ENCODE measurements around the gene CHD2. TPM values are rescaled to one million over a fixed set of nuclear protein-coding genes. Genes with fewer than 3 reads are reported as not detected.
A peak's percentile ranks its signal among the peaks of the same experiment; 100 is the strongest.

Gene CHD2
- total and polyA plus RNA-seq, 3 experiments from 2014 or later = 80.3 to 109 (median 99.0) TPM

DNA sequence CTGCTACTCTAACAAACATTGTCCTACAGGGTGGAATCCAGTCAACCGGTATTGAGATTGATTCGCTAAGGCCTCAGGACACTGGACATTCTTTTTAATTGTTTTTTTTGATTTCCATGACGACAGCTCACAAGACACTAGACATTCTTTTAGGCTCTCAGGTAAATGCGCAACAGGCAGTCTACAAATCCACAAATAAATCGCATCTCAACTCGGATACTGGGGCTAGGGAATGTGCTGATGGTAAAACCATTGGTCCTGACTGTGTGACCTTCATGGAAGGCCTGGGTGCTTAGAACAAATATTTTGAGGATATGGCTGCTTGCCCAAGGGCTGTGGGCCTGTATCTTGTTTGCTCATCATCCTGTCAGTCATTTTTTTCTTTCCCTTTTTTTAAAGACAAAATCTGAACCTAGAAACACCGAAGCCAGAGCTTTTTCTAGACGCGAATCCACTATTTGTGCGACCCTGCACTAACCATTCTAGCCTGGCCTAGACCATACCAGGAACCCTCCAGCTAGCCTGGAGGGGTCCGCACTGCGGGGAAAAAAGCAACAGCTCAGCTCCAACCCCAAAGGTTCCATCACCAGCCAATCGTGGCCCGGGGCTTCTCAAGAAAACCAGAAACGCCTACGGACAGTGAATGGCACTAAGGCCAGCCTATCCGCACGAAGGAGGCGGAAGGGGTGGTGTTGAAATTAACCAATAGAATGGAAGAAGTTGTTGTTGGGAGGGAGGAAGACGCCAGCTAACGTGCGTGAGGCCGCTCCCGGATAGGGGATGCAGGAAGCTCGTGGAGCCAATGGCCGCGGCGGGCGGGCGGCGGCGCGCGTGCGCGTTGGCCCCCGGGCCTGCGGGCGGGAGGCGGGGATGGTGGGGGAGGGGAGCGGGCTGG is 18.1 kb upstream of the CHD2 start:
- CTCF ChIA-PET = interaction anchor here (0.6 to 9.0 kb wide), 18 partner anchors 12 to 72 kb away, joined by 3 to 113 read pairs (median 7); partner anchors contain the start of gene CHD2
- Mint-ChIP-seq H3K27me3 (peaks cover 0 to 7% of the 10 kb centered on the region in 2 donors), H3K9me3 (peaks cover 0 to 4% (median 0%) of the 10 kb centered on the region in 5 donors), H3K4me3 (peak overlapping the region; percentile 88 to 91 (median 89)), H3K4me1 (peaks cover 58 to 70% (median 62%) of the 10 kb centered on the region in 3 donors), H3K36me3 (peaks cover 20 to 34% (median 22%) of the 10 kb centered on the region in 3 donors), H3K27ac (peak overlapping the region; percentile 94 to 98 (median 98))
- POLR2A ChIA-PET = interaction anchor here (0.7 to 10.6 kb wide), 22 partner anchors 11 to 84 kb away, joined by 3 to 455 read pairs (median 6); partner anchors contain the start of gene CHD2
- peak; percentile 95 to 99 (median 98) for DNase-seq
- H3K9me3 ChIP-seq (ENCODE audit: low read length) = no peaks in the 10 kb centered on the region
- no peaks in the 10 kb centered on the region for H3K27me3 ChIP-seq (ENCODE audit: insufficient read depth, low read length, poor library complexity, severe bottlenecking)
- peak overlapping the region; percentile 76 for H3K27ac ChIP-seq (ENCODE audit: low read depth, low read length)
- H3K4me1 ChIP-seq (ENCODE audit: insufficient read depth, low read length) = peaks cover 64% of the 10 kb centered on the region
- H3K36me3 ChIP-seq (ENCODE audit: insufficient read depth, low read length) = peaks cover 15% of the 10 kb centered on the region
- peak overlapping the region; percentile 51 for H3K4me3 ChIP-seq (ENCODE audit: low read length)

DNA sequence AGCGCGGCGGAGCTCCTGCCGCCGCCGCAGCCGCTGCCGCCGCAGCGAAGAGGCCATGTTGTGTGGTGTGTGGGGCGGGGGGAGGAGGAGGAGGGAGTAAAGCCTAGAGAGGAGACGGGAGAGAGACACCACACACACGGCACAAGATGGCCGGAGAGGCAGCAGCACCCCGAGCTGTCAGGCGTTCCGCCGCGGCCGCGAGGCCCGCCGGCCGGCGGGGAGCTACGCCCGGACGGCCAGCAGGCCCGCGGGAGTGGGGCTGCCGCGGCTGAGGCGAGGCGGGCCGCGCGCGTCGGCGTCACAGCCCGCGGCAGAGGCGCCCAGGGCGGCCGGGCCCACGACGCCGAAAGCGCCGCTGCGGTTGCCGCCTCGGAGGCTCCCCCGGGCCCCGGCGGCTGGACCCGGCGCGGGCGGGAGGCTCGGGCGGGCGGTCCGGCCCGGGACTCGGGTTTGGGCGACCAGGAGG is 17.4 kb upstream of the CHD2 start:
- no peaks in the 10 kb centered on the region for H3K27me3 ChIP-seq (ENCODE audit: insufficient read depth, low read length, poor library complexity, severe bottlenecking)
- Mint-ChIP-seq H3K27me3 (peaks cover 0 to 7% of the 10 kb centered on the region in 2 donors), H3K4me1 (peaks cover 63 to 73% (median 68%) of the 10 kb centered on the region in 3 donors), H3K4me3 (peak overlapping the region; percentile 89 to 99 (median 93)), H3K27ac (peak overlapping the region; percentile 36 to 98 (median 97)), H3K36me3 (peaks cover 24 to 38% (median 26%) of the 10 kb centered on the region in 3 donors), H3K9me3 (peaks cover 0 to 4% (median 0%) of the 10 kb centered on the region in 5 donors)
- H3K9me3 ChIP-seq (ENCODE audit: low read length) = no peaks in the 10 kb centered on the region
- H3K4me1 ChIP-seq (ENCODE audit: insufficient read depth, low read length) = peaks cover 64% of the 10 kb centered on the region
- ChIA-PET CTCF (interaction anchor here (0.6 to 9.0 kb wide), 19 partner anchors 12 to 85 kb away, joined by 3 to 113 read pairs (median 6); partner anchors contain the start of gene CHD2), POLR2A (interaction anchor here (0.7 to 10.6 kb wide), 24 partner anchors 10 to 85 kb away, joined by 3 to 455 read pairs (median 5); partner anchors contain the start of gene CHD2)
- peak overlapping the region; percentile 96 for H3K27ac ChIP-seq (ENCODE audit: low read depth, low read length)
- DNase-seq = no peak
- peak overlapping the region; percentile 79 for H3K4me3 ChIP-seq (ENCODE audit: low read length)
- H3K36me3 ChIP-seq (ENCODE audit: insufficient read depth, low read length) = peaks cover 19% of the 10 kb centered on the region

DNA sequence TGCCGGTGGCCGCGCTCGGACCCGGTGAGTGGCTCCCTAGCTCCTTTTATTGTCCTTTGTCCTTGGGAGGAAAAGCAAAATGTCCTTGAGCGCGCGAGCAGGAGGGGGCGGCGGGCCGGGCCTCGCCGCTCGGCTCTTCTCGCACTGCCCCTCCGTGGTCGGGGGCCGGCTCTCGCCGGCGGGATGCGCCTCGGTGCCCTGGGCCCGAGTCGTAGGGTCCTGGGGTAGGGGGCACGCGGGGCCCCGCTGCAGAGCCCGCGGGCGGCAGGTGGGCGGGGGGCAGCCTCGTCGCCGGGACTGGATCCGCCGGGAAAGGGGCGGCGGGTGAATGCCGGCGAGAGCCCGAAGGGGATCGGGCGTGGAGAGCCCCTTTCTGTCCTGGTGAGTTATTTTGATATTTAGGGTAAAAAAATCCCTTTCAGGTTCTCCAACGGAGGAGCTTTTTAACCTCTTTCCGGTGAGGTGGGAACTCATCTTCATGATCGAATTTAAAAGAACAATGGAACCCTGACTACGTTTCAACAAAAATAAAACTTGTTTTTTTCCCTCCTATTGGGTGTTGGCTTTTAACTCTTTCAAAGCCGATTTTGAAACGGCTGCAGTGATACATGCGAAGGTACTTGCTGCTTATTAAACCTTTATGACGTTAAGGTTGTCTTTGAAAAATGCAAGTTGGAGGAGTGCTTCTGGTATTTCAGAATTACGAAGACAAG is 16.8 kb upstream of the CHD2 start:
- peaks cover 67 to 76% (median 72%) of the 10 kb centered on the region in 3 donors for H3K4me1 Mint-ChIP-seq
- H3K4me3 Mint-ChIP-seq = peak overlapping the region; percentile 93 to 99 (median 96)
- ChIA-PET CTCF (interaction anchor here (0.9 to 9.0 kb wide), 14 partner anchors 11 to 86 kb away, joined by 3 to 113 read pairs (median 10); partner anchors contain the start of gene CHD2), POLR2A (interaction anchor here (1.0 to 10.6 kb wide), 17 partner anchors 9 to 85 kb away, joined by 3 to 455 read pairs (median 12); partner anchors contain the start of gene CHD2)
- peak overlapping the region; percentile 79 for H3K4me3 ChIP-seq (ENCODE audit: low read length)
- peaks cover 0 to 4% (median 0%) of the 10 kb centered on the region in 5 donors for H3K9me3 Mint-ChIP-seq
- peak; percentile 4 to 84 (median 64) for DNase-seq
- H3K36me3 Mint-ChIP-seq = peaks cover 24 to 44% (median 26%) of the 10 kb centered on the region in 3 donors
- H3K27me3 ChIP-seq (ENCODE audit: insufficient read depth, low read length, poor library complexity, severe bottlenecking) = no peaks in the 10 kb centered on the region
- peak overlapping the region; percentile 91 to 99 (median 98) for H3K27ac Mint-ChIP-seq
- H3K4me1 ChIP-seq (ENCODE audit: insufficient read depth, low read length) = peaks cover 63% of the 10 kb centered on the region
- peaks cover 22% of the 10 kb centered on the region for H3K36me3 ChIP-seq (ENCODE audit: insufficient read depth, low read length)
- no peaks in the 10 kb centered on the region for H3K9me3 ChIP-seq (ENCODE audit: low read length)
- peak overlapping the region; percentile 96 for H3K27ac ChIP-seq (ENCODE audit: low read depth, low read length)
- H3K27me3 Mint-ChIP-seq = peaks cover 0 to 5% of the 10 kb centered on the region in 2 donors

DNA sequence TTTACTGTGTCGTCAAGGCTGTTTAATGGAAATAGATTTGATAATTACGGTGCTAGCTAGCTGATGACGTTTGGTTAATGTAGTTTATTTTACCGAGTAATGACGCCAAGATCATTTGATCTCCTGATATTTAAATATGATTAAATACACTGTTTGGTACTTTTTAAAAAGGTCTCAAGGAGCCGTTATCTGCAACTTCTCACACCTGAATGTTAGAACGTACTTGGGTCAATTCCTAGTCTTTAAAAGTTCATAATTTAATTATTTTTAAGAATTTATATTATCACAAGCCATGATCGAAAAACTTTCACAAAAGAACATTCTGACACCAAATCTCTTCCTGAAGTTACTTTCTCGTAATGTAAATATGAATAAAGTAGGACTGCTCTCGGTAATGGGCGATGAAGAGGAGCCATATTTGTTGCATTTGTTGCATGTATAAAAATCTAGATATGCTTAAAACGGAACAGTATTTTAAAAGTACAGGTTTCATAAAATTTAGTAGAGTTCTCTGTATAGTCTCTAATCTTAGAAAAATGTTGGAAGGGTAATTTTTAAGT is 16.2 kb upstream of the CHD2 start:
- Histone ChIP-seq H3K9me3 (ENCODE audit: low read length) (no peaks in the 10 kb centered on the region), H3K27me3 (ENCODE audit: insufficient read depth, low read length, poor library complexity, severe bottlenecking) (no peaks in the 10 kb centered on the region), H3K4me3 (ENCODE audit: low read length) (peak overlapping the region; percentile 79), H3K4me1 (ENCODE audit: insufficient read depth, low read length) (peaks cover 63% of the 10 kb centered on the region), H3K27ac (ENCODE audit: low read depth, low read length) (peak overlapping the region; percentile 96), H3K36me3 (ENCODE audit: insufficient read depth, low read length) (peaks cover 23% of the 10 kb centered on the region)
- Mint-ChIP-seq H3K9me3 (peaks cover 0 to 4% (median 0%) of the 10 kb centered on the region in 5 donors), H3K36me3 (peaks cover 24 to 51% (median 26%) of the 10 kb centered on the region in 3 donors), H3K4me3 (peak overlapping the region; percentile 93 to 99 (median 96)), H3K4me1 (peaks cover 69 to 76% (median 72%) of the 10 kb centered on the region in 3 donors), H3K27me3 (peaks cover 0 to 3% of the 10 kb centered on the region in 2 donors), H3K27ac (peak overlapping the region; percentile 91 to 99 (median 98))
- POLR2A ChIA-PET = interaction anchor here (1.0 to 10.6 kb wide), 11 partner anchors 9 to 74 kb away, joined by 3 to 455 read pairs (median 23); partner anchors contain the start of gene CHD2
- DNase-seq = no peak
- CTCF ChIA-PET = interaction anchor here (1.3 to 9.0 kb wide), 8 partner anchors 10 to 87 kb away, joined by 4 to 113 read pairs (median 22); partner anchors contain the start of gene CHD2

DNA sequence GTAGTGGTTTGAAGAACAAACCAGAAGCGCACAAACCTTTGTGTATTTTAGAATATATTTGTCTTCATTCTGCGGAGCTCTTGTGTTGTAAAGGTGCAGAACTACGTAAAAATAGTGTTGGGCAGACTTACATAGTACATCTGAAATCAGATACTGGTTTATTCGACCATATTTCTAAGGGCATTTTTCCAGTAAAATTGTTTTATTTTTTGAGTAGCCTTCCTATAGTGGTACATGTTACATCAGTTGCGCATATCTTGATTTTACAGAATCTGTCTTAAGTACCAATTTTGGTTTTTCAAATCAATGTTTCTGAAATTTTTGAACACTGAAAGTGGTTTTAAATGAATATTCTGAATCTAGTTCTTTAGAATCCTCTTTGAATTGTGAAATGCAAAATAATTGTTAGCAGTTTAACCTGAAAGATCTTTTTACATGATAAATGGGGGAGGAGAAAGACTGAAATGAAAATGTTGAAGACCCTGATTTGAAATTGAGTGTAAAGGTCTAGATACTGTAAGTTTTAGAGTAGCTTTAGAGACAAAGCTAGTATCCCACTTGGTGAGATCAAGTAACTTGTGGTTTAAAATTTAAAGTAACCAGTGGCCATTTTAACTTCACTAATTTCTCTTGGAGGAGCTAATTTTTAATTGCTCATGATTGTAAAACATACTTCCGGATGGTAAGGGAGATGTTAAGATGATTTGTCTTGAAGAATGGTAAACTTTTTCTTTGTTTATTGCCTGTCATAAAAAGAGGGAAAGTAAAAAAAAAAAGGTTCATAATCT is 15.5 kb upstream of the CHD2 start:
- POLR2A ChIA-PET = interaction anchor here (0.6 to 10.6 kb wide), 10 partner anchors 8 to 87 kb away, joined by 4 to 455 read pairs (median 32); partner anchors contain the start of gene CHD2
- H3K27me3 ChIP-seq (ENCODE audit: insufficient read depth, low read length, poor library complexity, severe bottlenecking) = no peaks in the 10 kb centered on the region
- Mint-ChIP-seq H3K27me3 (peaks cover 0 to 3% of the 10 kb centered on the region in 2 donors), H3K9me3 (peaks cover 0 to 4% (median 0%) of the 10 kb centered on the region in 5 donors), H3K4me3 (peak overlapping the region; percentile 93 to 99 (median 96)), H3K27ac (peak overlapping the region; percentile 91 to 99 (median 98)), H3K36me3 (peaks cover 26 to 54% (median 29%) of the 10 kb centered on the region in 3 donors), H3K4me1 (peaks cover 69 to 77% (median 73%) of the 10 kb centered on the region in 3 donors)
- CTCF ChIA-PET = interaction anchor here (0.8 to 9.0 kb wide), 6 partner anchors 18 to 75 kb away, joined by 3 to 113 read pairs (median 4); partner anchors contain the start of gene CHD2
- peaks cover 63% of the 10 kb centered on the region for H3K4me1 ChIP-seq (ENCODE audit: insufficient read depth, low read length)
- H3K4me3 ChIP-seq (ENCODE audit: low read length) = peak overlapping the region; percentile 79
- H3K36me3 ChIP-seq (ENCODE audit: insufficient read depth, low read length) = peaks cover 23% of the 10 kb centered on the region
- H3K27ac ChIP-seq (ENCODE audit: low read depth, low read length) = peak overlapping the region; percentile 96
- peak in 2 of 5 donors; percentile 32 to 41 for DNase-seq
- no peaks in the 10 kb centered on the region for H3K9me3 ChIP-seq (ENCODE audit: low read length)

DNA sequence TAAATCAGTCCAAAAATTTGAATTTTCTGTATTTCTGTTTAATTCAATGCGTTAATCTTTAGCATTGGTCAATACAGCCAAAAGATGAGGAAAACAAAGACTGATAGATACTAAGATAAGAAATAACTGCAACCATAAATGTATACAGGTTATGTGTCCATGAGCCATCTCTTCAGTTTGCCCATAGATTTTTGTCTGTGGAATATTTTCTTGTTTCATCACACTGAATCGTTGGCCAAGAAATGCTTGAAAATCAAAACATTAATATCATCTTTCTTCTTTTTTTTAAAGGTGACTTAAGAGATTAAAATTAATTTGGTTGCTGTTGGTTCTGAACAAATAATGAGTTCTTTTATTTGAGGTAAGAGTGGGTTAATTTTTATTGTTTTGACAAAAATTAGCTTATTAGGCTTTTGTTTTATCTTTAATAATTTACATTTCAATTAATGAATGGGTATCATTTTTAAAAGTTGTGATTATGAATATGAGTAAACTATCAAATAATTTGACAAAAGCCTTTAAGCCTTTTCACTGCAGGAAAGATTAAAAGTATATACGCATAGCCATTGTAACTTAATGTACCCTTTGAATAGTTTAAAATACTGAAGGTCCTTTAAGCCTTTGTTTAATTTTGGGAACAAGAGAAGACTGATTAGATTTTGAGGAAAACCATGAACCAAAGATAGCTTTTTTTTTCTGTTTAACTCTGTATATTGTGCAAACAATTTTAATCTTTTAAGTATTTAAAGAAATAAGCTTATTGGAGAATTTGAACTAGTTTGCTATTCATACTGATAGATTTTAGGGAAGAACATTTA is 14.7 kb upstream of the CHD2 start:
- ChIA-PET CTCF (interaction anchor here (0.8 to 9.0 kb wide), 6 partner anchors 17 to 76 kb away, joined by 3 to 113 read pairs (median 4); partner anchors contain the start of gene CHD2), POLR2A (interaction anchor here (0.6 to 10.6 kb wide), 10 partner anchors 8 to 88 kb away, joined by 4 to 455 read pairs (median 32); partner anchors contain the start of gene CHD2)
- H3K4me3 Mint-ChIP-seq = peak overlapping the region; percentile 93 to 99 (median 96)
- Histone ChIP-seq H3K4me3 (ENCODE audit: low read length) (peak overlapping the region; percentile 79), H3K27ac (ENCODE audit: low read depth, low read length) (peak overlapping the region; percentile 96), H3K27me3 (ENCODE audit: insufficient read depth, low read length, poor library complexity, severe bottlenecking) (no peaks in the 10 kb centered on the region), H3K9me3 (ENCODE audit: low read length) (no peaks in the 10 kb centered on the region), H3K4me1 (ENCODE audit: insufficient read depth, low read length) (peaks cover 62% of the 10 kb centered on the region), H3K36me3 (ENCODE audit: insufficient read depth, low read length) (peaks cover 23% of the 10 kb centered on the region)
- DNase-seq = no peak
- H3K27me3 Mint-ChIP-seq = peaks cover 0 to 3% of the 10 kb centered on the region in 2 donors
- peak overlapping the region; percentile 91 to 99 (median 98) for H3K27ac Mint-ChIP-seq
- peaks cover 0 to 4% (median 0%) of the 10 kb centered on the region in 5 donors for H3K9me3 Mint-ChIP-seq
- H3K36me3 Mint-ChIP-seq = peaks cover 31 to 60% (median 34%) of the 10 kb centered on the region in 3 donors
- peaks cover 67 to 77% (median 72%) of the 10 kb centered on the region in 3 donors for H3K4me1 Mint-ChIP-seq
